NOMO-1 treated with DMSO at 0.1 percent for 48 hours (cell line): ENCODE results near the gene BMP4.

Experiments
- DNase-seq: peaks from one replicate; lab custom pipeline; 2025; ENCODE audit not compliant: unreplicated experiment; lab: John Stamatoyannopoulos, UW

The BMP4 gene

GRCh38 chr14:53947094-53947445, 9.6 kb downstream of the BMP4 start:
- DNase-seq = no peak

GRCh38 chr14:53946404-53947093, 10.1 kb downstream of the BMP4 start:
- DNase-seq = no peak

GRCh38 chr14:53946071-53946403, 10.6 kb downstream of the BMP4 start:
- no peak for DNase-seq

GRCh38 chr14:53943751-53944083, 12.9 kb downstream of the BMP4 start:
- no peak for DNase-seq

GRCh38 chr14:53942970-53943750, 13.5 kb downstream of the BMP4 start:
- DNase-seq = no peak

- DNase-seq = no peak
Measured at GRCh38 chr14:53938136-53938837, 18.3 kb downstream of the BMP4 start.

GRCh38 chr14:53934778-53935414, 21.7 kb downstream of the BMP4 start:
- no peak for DNase-seq

- no peak for DNase-seq
Measured at GRCh38 chr14:53932966-53933365, 23.7 kb downstream of the BMP4 start.

GRCh38 chr14:53929871-53930715, 26.5 kb downstream of the BMP4 start:
- no peak for DNase-seq

GRCh38 chr14:53927171-53927570, 29.5 kb downstream of the BMP4 start:
- no peak for DNase-seq

- DNase-seq = no peak
Measured at GRCh38 chr14:53925201-53925766, 31.3 kb downstream of the BMP4 start.

- DNase-seq = peak; percentile 17
Measured at GRCh38 chr14:53924753-53925152, 31.9 kb downstream of the BMP4 start.

GRCh38 chr14:53921027-53921426, 35.6 kb downstream of the BMP4 start:
- DNase-seq = no peak

- no peak for DNase-seq
Measured at GRCh38 chr14:53916239-53916638, 40.4 kb downstream of the BMP4 start.

- DNase-seq = no peak
Measured at GRCh38 chr14:53915364-53916014, 41.1 kb downstream of the BMP4 start.

- no peak for DNase-seq
Measured at GRCh38 chr14:53912021-53912420, 44.6 kb downstream of the BMP4 start.

- no peak for DNase-seq
Measured at GRCh38 chr14:53908416-53908815, 48.2 kb downstream of the BMP4 start.

- no peak for DNase-seq
Measured at GRCh38 chr14:53902307-53902706, 54.3 kb downstream of the BMP4 start.

GRCh38 chr14:53900499-53900898, 56.1 kb downstream of the BMP4 start:
- no peak for DNase-seq
